Measurements from ENCODE around the gene TADA3.

The TADA3 gene

DNA sequence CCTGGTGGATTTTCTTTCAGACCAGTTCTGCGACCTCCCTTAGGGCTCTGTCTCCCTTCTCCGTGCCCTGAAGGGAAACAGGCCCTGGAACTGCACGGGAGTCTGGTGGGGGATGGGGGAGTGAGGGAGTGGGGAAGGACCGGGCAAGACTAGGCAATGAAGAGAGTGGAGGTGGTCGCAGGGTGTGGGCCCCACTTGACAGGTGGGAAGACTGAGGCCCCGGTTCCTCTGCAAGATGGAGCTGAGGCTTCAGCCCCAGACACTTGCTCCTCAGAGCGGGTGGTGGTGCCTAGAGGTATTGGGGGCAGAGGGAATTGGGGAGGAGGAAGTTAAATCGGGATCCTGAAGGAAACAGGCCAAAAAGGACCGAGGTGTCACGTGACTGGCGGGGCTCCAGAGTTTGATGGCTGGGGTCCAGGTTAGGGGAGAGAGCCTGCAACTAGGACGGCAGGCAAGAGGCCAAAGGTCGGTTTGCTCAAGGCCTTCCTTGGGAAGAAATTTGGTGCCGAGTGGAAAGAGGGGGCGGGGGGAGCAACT is 21.9 kb downstream of the TADA3 start:
- TF ChIP-seq, protein P1, sequence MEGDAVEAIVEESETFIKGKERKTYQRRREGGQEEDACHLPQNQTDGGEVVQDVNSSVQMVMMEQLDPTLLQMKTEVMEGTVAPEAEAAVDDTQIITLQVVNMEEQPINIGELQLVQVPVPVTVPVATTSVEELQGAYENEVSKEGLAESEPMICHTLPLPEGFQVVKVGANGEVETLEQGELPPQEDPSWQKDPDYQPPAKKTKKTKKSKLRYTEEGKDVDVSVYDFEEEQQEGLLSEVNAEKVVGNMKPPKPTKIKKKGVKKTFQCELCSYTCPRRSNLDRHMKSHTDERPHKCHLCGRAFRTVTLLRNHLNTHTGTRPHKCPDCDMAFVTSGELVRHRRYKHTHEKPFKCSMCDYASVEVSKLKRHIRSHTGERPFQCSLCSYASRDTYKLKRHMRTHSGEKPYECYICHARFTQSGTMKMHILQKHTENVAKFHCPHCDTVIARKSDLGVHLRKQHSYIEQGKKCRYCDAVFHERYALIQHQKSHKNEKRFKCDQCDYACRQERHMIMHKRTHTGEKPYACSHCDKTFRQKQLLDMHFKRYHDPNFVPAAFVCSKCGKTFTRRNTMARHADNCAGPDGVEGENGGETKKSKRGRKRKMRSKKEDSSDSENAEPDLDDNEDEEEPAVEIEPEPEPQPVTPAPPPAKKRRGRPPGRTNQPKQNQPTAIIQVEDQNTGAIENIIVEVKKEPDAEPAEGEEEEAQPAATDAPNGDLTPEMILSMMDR (IDR thresholded peaks at IDR 0.05; ENCODE audit: control insufficient read depth, extremely low read depth, insufficient read depth) = no peak
- DNase-seq (ENCODE audit: low read depth) = peak; percentile 69
- H3K4me3 ChIP-seq (ENCODE audit: low read depth, low read length) = peak overlapping the region; percentile 70

DNA sequence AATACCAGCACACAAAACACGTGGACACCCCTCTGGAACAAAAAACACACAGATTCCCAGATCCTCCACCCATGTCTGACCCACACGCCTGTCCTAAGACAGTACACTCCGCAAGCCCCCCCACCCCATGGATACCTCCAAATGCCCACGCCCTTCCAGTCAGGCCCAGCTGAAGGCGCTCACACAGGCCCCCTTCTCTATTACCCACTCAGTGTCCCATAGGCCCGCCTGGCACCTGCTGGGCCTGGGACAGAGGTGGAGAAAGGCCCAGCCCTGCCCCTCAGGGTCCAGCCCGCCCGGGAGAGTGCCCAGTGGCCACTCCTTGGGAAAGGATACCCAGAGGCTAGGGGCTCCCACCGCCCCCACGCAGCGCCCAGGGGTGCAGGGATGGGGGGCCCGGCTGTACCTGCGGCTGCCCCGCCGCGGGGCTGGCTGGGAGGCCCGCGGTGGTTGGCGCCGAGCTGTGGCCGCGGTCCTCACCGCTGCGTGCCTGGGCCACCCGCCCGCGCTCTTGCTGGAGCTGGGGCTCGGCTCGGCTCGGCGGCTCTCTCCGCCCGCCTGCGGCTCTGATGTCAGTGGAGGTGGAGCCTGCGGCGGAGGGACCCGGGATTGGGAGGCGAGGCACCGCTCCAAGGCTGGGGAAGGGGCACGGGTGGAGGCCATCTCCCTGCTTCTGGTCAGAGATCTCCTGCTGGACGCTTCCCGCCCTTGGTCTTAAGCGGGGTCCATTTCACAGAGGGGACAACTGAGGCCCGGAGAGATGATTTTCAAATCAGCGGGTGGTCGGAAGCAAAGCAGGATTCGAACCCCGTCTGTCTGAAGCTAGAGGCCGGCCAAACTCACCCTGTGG is 22.6 kb downstream of the TADA3 start, which contains the start of gene CAMK1:
TSS of gene CAMK1 (minus strand) at position 522 of the 850 bp plus-strand sequence. CDS start 2,198 bp downstream, outside the sequence.
- peak within 1 kb of the TSS; percentile 70 for H3K4me3 ChIP-seq (ENCODE audit: low read depth, low read length)
- TF ChIP-seq, protein P1 (IDR thresholded peaks at IDR 0.05; ENCODE audit: control insufficient read depth, extremely low read depth, insufficient read depth) = no peak
- no peak for DNase-seq (ENCODE audit: low read depth)

DNA sequence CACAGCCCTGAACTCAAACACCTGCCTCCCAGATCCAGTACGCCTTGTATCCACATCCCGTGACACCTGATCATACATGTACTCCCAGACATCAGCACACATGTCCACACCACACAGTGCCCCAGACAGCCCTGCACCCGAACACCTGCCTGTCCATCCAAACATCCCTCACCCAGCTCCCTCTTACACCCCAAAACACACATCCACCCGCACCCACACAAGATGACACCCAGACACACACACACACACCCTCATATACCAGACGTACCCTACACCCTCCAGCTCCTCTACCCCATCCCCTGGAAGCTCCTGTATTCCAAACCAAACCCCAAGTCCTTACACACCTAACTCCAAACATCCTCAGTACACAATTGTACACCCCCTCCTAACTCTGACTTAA is 23.3 kb downstream of the TADA3 start:
- DNase-seq (ENCODE audit: low read depth) = no peak
- peak overlapping the region; percentile 70 for H3K4me3 ChIP-seq (ENCODE audit: low read depth, low read length)
- TF ChIP-seq, protein P1 (IDR thresholded peaks at IDR 0.05; ENCODE audit: control insufficient read depth, extremely low read depth, insufficient read depth) = no peak

DNA sequence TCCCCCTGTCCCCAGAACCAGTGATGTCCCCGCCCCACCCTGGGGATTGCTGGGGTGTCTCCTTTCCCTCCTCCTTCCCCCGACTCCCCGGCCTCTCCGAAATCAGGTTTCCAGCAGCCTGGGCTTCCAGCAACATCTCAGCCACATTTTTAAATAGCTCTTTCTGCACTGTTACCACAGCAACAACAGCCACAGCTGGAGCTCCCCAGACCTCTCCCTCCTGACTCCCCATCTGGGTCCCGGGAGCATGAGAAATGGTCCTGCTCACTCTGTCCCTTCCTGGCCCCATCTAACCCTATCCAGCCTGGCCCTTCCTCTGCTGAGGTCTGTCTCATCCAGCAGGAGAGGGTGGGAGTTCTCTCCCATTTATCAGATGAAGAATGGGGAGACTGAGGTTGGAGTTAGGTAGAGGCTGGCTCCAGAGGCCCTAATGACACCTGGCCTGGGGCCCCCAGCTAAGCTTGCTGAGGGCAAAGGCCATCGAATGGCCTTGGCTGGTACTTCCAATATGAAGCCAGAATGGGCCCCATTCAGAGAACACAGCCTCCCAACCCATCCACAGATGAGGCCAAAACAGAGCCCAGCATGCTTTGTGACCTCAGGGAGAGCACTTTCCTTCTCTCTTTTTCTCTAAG is 24.0 kb downstream of the TADA3 start:
- no peak for DNase-seq (ENCODE audit: low read depth)
- peak overlapping the region; percentile 70 for H3K4me3 ChIP-seq (ENCODE audit: low read depth, low read length)
- TF ChIP-seq, protein P1 (IDR thresholded peaks at IDR 0.05; ENCODE audit: control insufficient read depth, extremely low read depth, insufficient read depth) = no peak

DNA sequence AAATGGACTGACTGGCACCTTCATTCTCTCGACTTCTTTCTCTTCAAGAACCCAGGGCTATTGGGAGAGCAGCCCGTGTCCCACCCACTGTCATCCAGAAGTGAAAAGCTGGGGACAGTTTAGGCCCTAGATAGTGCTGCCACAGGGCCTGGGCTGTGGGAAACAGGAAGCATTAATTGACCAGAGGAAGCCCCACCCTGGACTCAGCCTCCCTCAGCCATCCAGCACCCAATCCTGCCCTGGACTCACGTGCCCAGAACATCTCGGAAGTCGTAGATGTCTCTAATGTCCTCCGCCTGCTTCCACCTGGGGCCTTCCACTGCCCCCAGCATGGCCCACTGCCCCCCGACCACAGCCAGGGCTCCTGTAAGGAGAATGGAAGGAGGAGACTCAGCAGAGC is 24.9 kb downstream of the TADA3 start:
- TF ChIP-seq, protein P1 (IDR thresholded peaks at IDR 0.05; ENCODE audit: control insufficient read depth, extremely low read depth, insufficient read depth) = no peak
- no peak overlapping the region for H3K4me3 ChIP-seq (ENCODE audit: low read depth, low read length)
- DNase-seq (ENCODE audit: low read depth) = no peak

DNA sequence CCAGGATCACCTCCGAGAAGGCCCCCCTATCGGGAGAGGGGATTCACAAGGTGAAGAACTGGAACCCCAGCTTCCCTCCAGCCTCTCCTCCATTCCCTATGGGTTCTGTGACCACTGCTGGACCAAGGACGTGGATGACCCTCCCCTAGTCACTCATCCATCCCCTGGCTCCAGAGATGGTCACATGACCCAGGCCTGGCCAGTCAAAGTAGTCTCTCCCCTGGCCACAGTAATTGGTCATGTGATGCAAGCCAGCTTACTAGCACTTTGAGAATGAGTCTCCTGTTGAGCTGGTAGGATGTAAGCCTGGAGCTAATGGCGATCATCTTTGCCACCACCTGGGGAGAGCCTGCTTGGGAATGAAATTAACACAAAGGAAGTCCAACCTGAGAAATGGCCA is 26.4 kb downstream of the TADA3 start:
- no peak for DNase-seq (ENCODE audit: low read depth)
- no peak overlapping the region for H3K4me3 ChIP-seq (ENCODE audit: low read depth, low read length)
- TF ChIP-seq, protein P1 (IDR thresholded peaks at IDR 0.05; ENCODE audit: control insufficient read depth, extremely low read depth, insufficient read depth) = no peak

All from LNCaP clone FGC (cell line).